Ovary (tissue), 3 donors: ENCODE results near the gene THEMIS.

Source experiments
- EP300 ChIP-seq: sonication (generic); formaldehyde crosslinking; IDR thresholded peaks from one replicate; pipeline ENCODE4 v1.6.1; 2017; ENCODE audit warnings: antibody characterized with exemption
- POLR2A ChIP-seq: fragments of 450-650 bp; IDR thresholded peaks from one replicate; pipeline ENCODE4 v1.6.1; 2017; ENCODE audit warnings: antibody characterized with exemption, mild to moderate bottlenecking, moderate library complexity
- TF ChIP-seq, protein P1 (sequence below), 3 donors: fragments of 450-650 bp in 2 of 3; fragments of 200-600 bp in 1 of 3; IDR thresholded peaks; one replicate each; pipeline versions ENCODE4 v1.5.1 to v1.8.0; 2016 to 2022; ENCODE audit warnings: antibody characterized with exemption in 3 of 3, mild to moderate bottlenecking in 1 of 3
- donor health status: DM: no; HTN: no; CAD: no.

DNA sequence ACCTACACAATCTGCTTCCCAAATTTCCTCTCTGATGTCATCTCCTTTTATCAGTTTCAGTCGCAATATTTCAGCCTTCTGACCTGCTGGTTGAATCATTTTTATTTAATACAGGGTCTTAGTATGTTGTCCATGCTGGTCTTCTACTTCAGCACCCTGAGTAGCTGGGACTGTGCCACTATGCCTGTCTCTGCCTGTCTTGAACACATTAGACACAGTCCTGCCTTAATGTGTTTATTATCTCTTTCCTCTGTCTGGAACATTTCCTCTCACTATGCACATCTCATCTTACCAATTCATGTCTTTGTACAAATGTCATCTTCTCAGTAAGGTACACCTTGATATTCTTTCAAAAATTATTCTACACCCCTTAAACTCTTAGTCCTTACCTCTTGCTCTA is 106.5 kb downstream of the THEMIS start:
- TF ChIP-seq, protein P1, sequence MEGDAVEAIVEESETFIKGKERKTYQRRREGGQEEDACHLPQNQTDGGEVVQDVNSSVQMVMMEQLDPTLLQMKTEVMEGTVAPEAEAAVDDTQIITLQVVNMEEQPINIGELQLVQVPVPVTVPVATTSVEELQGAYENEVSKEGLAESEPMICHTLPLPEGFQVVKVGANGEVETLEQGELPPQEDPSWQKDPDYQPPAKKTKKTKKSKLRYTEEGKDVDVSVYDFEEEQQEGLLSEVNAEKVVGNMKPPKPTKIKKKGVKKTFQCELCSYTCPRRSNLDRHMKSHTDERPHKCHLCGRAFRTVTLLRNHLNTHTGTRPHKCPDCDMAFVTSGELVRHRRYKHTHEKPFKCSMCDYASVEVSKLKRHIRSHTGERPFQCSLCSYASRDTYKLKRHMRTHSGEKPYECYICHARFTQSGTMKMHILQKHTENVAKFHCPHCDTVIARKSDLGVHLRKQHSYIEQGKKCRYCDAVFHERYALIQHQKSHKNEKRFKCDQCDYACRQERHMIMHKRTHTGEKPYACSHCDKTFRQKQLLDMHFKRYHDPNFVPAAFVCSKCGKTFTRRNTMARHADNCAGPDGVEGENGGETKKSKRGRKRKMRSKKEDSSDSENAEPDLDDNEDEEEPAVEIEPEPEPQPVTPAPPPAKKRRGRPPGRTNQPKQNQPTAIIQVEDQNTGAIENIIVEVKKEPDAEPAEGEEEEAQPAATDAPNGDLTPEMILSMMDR (IDR thresholded peaks at IDR 0.05) = no peak
- TF ChIP-seq POLR2A = no peak
- no peak for TF ChIP-seq EP300
